Testis (tissue), 2 donors: ENCODE results near the gene SCAMP5.

ENCODE experiments used
- CTCF ChIP-seq, 3 experiments: fragments of 450-650 bp in 2 of 3; fragments of 200-600 bp in 1 of 3; sonication (generic) in 1 of 3; IDR thresholded peaks; one replicate each; pipeline ENCODE4 v1.5.1; 2016 to 2019; ENCODE audit warnings: antibody characterized with exemption in 3 of 3, mild to moderate bottlenecking in 2 of 3, moderate library complexity in 1 of 3
- POLR2A ChIP-seq: fragments of 450-650 bp; IDR thresholded peaks from one replicate; pipeline ENCODE4 v1.6.1; 2017; ENCODE audit warnings: antibody characterized with exemption, mild to moderate bottlenecking, moderate library complexity

- no peak for TF ChIP-seq CTCF (IDR thresholded peaks at IDR 0.05)
- TF ChIP-seq POLR2A, result no peak
Observed at GRCh38 chr15:74989527-74989926, 5.8 kb upstream of the SCAMP5 start.
